HEK293T (cell line): ENCODE data around the gene BPIFB2.

Experiments
- FOXM1 ChIP-seq: fragments of 450-650 bp; IDR thresholded peaks from 2 replicates; pipeline ENCODE4 v1.6.1; 2017; ENCODE audit warnings: mild to moderate bottlenecking, borderline replicate concordance
- TARDBP ChIP-seq: fragments of 450-650 bp; IDR thresholded peaks from 2 replicates; pipeline ENCODE4 v1.6.1; 2016
- ZNF384 ChIP-seq: fragments of 450-650 bp; IDR thresholded peaks from 2 replicates; pipeline ENCODE4 v1.6.1; 2016

DNA sequence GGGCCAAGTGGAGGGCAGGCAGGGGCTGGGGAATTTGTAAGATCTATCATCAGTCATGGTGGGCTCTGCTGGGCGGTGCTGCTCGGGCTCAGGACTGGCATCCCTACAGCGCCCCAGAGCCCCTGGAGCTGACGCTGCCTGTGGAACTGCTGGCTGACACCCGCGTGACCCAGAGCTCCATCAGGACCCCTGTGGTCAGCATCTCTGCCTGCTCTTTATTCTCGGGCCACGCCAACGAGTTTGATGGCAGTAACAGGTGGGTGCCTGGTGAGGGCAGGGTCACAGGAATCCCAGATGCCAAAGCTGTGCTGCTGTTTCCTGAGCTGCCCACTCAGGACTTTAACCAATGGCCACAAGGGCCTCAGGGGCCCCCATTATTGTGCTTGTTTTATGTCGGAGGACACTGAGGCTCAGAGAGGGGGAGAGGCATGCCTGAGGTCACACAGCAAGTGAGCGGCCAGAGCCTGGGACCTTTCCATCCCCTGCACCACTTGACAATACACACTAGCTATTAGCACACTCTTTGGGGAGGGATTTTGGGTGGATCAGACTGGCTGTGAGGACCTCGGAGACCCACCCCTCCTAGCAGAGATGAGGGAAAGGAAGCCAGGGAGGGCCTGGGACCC lies 6.3 kb downstream of the BPIFB2 start:
- TF ChIP-seq TARDBP (no peak), ZNF384 (no peak), FOXM1 (no peak)
